ENCODE measurements around the gene NOMO2.
"Not testable (repeated sequence)": the region's sequence is repeated elsewhere in the genome, so short reads cannot be mapped to it uniquely, and the experiment has no call there.

NOMO2 gene

DNA sequence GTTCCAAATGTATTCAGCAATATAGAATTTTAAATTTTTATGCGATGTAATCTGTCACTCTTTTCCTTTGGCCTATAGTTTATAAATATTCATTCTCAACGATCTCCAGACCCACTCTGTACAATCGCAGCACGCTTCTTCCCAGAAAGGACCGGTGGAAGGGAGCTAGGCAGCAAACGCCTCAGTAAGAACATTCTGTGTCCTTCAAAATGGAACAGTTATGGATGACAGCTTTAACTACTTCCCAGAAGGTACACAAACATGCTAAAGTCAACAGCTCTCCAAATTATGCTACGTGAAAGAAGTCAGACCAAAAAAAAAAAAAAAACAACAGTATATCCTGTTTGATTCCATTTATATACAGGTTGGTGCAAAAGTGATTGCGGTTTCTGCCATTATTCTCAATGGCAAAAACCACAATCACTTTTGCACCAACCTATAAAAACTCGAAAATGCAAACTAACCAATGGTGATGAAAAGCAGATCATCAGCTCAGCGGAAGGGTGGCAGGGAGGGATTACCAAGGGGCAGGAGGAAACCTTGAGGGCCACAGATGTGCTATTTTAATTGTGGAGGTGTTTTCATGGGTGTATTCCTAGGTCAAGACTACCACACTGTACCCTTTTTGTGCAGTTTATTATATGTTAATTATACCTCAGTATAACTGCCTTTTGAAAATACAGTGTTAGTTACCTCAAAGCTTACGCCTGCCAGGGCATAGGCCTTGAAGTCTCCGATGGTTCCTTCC lies 43.2 kb downstream of the NOMO2 start:
- DNase-seq (ENCODE audit: low spot score) = not testable (repeated sequence)

DNA sequence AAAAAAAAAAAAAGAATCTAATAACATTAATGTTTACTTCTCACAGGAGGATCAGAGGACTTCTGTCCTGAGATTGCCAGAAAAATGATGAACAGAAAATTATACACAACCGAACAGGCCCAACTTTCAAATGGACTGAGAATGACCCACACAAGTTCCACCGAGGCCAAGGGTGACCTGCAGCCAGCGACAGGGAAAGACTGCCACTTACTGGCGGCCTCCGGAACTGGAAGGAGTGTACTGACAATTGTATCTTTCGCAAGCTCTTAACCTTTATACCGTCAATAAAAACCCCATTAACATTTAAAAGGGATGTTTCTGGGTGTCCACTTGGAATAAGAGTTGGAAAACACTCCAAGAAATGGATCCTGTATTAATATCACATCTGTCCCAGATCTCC lies 63.5 kb downstream of the NOMO2 start:
- not testable (repeated sequence) for DNase-seq (ENCODE audit: low spot score)

DNA sequence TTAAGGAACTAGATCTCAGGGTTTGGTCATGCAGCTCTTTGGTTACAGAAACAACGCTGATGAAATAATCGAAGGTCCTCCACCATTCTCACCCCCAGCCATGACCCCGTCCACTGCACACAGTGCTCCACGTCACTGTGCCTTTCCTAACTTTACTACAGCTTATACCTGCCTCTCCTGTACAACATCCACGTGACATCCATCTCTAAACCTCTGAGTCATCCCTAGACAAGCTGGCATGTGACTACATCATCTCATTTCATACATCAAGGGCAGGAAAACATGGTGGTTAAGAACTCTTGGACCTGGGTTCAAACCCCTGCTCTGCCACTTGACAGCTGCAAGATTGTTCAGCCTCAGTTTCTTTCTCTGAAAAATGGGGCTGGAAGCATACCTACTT lies 64.9 kb downstream of the NOMO2 start:
- not testable (repeated sequence) for DNase-seq (ENCODE audit: low spot score)

DNA sequence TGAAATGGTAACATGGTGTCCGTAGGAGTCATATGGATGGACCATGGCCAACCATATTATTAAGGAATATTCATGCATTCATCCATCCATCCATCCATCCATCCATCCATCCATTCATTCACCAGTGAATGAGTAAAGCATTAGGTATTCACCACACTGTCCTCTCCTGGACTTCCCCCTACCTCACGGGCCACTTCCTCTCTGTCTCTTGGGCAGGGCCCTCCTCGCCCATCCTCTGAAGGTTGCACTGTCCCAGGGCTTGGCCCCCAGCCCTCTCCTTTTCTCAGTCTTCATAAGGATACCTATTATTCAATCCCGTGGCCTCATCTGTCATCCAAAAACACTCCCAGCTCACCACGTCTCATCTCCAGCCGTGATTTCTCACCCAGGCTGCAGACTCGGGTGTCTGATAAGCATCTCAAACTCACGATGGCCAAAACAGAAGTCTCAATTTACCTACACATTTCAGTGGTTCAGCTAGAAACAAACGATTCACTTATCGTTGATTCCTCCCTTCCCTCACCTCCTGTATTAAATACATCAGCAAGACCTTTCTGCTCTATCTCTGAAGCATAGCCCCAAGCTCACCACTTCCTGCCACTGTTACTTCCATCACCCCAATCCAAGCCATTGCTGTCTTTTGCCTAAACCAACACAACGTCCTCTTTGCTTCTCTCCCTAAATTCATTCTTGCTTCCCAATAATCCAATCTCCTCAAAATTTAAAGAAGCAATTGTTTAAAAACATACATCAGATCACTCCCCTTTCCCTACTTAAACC lies 69.6 kb downstream of the NOMO2 start:
- DNase-seq (ENCODE audit: low spot score) = not testable (repeated sequence)

DNA sequence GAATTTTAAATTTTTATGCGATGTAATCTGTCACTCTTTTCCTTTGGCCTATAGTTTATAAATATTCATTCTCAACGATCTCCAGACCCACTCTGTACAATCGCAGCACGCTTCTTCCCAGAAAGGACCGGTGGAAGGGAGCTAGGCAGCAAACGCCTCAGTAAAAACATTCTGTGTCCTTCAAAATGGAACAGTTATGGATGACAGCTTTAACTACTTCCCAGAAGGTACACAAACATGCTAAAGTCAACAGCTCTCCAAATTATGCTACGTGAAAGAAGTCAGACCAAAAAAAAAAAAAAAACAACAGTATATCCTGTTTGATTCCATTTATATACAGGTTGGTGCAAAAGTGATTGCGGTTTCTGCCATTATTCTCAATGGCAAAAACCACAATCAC lies 125.9 kb downstream of the NOMO2 start:
- DNase-seq (ENCODE audit: low spot score) = not testable (repeated sequence)

DNA sequence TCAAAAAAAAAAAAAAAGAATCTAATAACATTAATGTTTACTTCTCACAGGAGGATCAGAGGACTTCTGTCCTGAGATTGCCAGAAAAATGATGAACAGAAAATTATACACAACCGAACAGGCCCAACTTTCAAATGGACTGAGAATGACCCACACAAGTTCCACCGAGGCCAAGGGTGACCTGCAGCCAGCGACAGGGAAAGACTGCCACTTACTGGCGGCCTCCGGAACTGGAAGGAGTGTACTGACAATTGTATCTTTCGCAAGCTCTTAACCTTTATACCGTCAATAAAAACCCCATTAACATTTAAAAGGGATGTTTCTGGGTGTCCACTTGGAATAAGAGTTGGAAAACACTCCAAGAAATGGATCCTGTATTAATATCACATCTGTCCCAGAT lies 146.1 kb downstream of the NOMO2 start:
- DNase-seq (ENCODE audit: low spot score) = not testable (repeated sequence)

DNA sequence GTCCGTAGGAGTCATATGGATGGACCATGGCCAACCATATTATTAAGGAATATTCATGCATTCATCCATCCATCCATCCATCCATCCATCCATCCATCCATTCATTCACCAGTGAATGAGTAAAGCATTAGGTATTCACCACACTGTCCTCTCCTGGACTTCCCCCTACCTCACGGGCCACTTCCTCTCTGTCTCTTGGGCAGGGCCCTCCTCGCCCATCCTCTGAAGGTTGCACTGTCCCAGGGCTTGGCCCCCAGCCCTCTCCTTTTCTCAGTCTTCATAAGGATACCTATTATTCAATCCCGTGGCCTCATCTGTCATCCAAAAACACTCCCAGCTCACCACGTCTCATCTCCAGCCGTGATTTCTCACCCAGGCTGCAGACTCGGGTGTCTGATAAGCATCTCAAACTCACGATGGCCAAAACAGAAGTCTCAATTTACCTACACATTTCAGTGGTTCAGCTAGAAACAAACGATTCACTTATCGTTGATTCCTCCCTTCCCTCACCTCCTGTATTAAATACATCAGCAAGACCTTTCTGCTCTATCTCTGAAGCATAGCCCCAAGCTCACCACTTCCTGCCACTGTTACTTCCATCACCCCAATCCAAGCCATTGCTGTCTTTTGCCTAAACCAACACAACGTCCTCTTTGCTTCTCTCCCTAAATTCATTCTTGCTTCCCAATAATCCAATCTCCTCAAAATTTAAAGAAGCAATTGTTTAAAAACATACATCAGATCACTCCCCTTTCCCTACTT lies 152.2 kb downstream of the NOMO2 start:
- not testable (repeated sequence) for DNase-seq (ENCODE audit: low spot score)

DNA sequence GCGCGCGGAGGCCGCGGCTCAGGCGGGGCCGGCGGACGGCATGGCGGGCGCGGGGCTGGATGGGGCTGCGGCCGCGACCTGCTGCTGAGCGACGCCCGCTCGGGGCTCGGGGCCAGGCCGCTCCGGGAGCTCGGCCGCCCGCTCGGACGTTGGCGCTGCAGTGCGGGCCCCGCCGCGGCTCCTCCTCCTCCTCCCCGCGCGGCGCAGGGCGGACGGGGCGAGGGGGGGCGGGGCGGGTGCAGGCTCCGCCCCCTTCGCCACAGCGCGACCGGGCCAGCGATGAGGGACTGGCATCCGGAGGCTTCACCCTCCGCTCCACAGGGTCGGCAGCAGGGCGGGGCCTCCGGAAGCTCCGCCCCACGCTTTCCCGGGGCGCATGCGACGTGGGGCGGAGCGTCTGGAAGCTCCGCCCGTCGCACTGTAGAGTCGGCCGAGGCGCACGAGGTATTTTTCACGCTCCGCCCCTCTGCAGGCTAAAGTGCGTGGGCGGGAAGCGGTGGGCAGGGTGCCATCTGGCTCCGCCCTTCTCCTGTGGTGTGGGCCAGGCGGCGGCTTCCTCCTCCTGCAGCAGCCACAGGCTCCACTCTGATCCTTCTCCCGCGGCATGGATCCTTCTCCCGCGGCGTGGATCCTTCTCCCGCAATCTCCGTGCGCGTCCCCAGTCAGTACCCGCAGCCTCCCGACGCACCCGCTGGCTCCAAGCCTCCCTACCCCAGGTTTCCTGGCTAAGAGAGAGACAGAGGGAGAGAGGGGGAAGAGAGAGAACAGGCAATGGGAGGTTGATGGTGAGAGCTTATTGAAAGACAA lies 159.8 kb downstream of the NOMO2 start:
- not testable (repeated sequence) for DNase-seq (ENCODE audit: low spot score)

DNA sequence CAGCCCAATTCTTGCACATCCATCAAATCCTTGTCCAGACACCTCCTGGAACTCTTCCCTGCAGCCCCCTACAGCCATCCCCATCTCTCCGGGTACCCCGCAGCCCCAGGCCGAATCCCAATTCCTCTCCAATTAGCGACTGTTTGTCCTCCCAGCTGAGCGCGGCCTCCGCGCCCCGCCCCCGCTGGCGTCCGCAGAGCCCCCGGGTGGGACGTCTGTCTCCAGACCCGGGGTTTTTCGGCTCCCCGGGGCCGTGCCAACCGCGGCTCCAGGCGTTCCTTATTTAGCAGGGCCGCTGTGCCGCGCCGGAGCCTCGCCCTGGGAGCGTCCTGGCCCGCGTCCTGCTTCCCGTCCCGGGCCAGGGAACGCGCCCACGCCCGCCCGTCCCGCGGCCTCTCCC lies 160.7 kb downstream of the NOMO2 start:
- DNase-seq (ENCODE audit: low spot score) = not testable (repeated sequence)

DNA sequence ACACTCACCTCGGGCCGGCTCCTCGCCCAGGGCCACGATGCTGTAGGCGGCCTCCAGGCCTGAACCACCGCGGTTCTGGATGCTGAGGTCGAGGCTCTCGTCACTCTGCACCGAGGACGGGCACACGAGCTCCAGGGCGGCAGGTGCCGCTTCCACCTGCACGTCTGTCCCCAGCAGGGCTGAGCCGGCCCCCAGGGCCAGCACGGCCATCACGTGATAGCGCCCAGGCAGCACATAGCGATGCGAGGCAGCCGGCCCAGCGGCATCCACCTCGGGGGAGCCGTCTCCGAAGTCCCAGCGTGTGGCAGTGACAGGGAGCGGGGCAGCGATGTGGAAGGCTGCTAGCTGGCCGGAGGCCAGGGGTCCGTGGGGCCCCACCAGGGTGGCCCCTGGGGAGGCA lies 167.5 kb downstream of the NOMO2 start:
- DNase-seq (ENCODE audit: low spot score) = not testable (repeated sequence)

DNA sequence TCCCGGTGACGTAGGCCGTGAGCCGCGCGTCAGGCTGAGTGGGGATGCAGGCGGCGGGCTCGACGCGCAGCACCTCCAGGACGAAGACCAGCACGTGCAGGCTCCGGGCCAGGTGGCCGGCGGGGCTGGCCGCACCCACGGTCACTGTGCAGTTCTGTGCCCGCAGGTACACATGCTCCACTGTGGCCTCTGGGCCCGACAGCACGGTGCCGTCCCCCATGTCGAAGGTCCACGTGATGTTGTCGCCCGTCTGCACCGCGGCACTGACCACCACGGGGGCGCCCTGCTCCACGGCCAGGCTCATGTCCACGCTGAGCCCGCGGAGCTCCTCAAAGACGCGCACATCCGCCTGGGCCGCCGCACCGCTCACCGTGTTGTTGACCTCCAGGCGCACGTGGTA lies 174.1 kb downstream of the NOMO2 start:
- not testable (repeated sequence) for DNase-seq (ENCODE audit: low spot score)

DNA sequence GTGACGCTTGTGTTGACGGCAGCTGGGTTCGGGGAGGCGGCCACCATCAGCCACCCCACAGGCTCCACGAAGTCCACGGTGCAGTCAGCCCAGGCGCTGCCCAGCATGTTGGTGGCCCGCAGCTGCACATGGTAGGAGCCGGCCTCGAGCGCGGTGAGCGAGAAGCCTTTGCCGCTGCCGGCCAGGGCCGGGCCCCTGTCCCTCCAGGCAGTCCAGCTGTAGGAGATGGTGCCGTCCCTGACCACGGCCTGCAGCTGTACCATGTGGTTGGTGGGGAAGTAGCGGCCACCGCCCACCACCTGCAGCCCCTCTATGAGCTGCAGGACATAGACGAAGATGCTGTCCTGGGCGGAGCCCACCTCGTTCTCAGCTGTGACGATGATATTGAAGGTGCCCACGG lies 175.4 kb downstream of the NOMO2 start:
- not testable (repeated sequence) for DNase-seq (ENCODE audit: low spot score)

DNA sequence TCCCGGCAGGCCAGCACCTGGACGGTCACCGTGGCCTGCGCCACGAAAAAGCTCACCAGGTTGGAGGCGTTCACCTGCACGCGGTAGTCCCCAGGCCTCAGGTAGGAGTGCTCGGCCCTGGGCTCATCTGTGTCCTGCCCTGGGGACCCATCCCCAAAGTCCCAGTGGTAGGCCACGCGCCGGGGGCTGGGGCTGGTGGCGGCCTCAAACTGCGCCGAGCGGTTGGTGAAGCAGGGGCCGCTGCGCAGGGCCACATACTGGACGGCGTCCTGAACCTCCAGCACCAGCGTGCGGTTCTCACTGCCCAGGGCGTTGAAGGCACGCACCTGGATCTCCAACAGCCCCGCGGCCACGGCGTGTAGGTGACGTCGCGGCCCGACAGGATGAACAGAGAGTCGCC lies 176.6 kb downstream of the NOMO2 start:
- DNase-seq (ENCODE audit: low spot score) = not testable (repeated sequence)

DNA sequence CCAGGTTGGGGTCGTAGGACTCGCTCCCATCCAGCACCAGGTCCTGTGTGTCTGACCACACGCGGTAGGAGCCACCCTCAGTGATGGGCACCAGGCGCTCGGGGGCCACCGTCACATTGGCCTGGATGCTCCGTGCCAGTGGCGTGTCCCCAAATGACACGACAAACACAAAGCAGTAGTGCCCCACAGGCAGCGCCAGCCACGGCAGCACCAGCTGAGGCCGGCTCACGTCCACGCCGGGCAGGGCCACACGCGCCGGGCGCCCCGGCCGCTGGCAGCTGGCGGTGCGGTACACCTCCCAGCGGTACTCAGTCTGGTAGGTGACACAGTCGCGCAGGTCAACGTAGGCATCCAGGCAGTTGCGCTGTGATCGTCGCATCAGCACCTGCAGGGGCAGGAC lies 177.0 kb downstream of the NOMO2 start:
- DNase-seq (ENCODE audit: low spot score) = not testable (repeated sequence)

DNA sequence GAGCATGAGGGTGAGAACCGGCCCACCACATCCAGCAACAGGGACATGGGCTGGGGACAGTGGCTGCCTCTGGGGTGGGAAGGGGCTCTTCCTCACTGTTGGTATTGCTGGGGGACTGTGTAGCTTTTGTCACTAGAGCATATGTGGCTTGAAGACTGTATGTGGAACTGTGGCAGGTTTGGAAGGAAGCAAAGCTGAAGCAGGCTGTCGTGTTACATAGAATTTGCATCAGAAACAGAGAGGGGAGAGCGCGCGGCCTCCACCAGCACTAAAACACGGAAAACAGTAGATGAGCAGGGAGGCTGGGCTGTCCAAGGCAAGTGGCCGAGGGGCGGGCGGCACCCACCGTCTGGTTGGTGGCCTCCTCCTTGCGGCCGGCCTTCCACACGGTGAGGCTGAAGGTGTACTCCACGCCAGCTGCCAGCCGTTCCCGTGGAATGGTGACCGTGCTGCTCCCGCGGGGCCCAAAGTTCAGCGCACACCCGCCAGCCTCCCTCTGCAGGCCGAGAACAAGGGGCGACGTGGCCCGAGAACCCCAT lies 177.7 kb downstream of the NOMO2 start:
- DNase-seq (ENCODE audit: low spot score) = not testable (repeated sequence)

DNA sequence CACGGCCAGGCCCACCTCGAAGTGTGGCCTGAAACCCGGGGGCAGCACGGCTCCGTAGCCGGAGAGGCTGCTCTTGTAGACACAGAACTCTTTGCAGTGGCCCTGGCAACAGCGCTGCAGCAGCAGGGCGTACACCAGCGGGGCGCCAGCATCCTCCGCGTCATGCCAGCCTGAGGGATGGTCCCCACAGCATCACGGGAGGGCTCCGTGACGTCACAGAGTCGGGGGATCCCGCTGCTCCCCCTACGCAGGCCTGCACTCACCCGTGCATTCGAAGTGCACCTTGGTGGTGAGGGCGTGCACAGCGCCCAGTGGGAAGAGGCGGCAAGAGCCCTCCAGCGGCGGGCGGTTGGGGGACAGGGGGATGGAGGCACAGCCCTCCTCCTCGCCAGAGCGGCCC lies 179.2 kb downstream of the NOMO2 start:
- not testable (repeated sequence) for DNase-seq (ENCODE audit: low spot score)

Data from HuH-7.5 (cell line).